ENCODE data around the gene PPP1R9A. TPM values are rescaled to one million over a fixed set of nuclear protein-coding genes. Genes with fewer than 3 reads are reported as not detected.

Gene PPP1R9A
- total RNA-seq, 2 donors from 2014 or later, result 15.1 to 29.4 TPM

GRCh38 chr7:95340491-95340890, 433.1 kb downstream of the PPP1R9A start:
- Histone ChIP-seq H3K4me1 (replicated peaks) (no peaks in the 10 kb centered on the region), H3K36me3 (no peaks in the 10 kb centered on the region), H3K27me3 (replicated peaks; ENCODE audit: insufficient read depth) (no peaks in the 10 kb centered on the region), H3K27ac (no peak overlapping the region), H3K4me3 (no peak overlapping the region), H3K9me3 (no peaks in the 10 kb centered on the region)
- intact Hi-C loops (cut with DNase I), result no loop called here
- DNase-seq (ENCODE audit: low spot score), result no peak
- 81% methylated on average over 2 of the region's 2 CpGs for WGBS
- TF ChIP-seq, protein P1, sequence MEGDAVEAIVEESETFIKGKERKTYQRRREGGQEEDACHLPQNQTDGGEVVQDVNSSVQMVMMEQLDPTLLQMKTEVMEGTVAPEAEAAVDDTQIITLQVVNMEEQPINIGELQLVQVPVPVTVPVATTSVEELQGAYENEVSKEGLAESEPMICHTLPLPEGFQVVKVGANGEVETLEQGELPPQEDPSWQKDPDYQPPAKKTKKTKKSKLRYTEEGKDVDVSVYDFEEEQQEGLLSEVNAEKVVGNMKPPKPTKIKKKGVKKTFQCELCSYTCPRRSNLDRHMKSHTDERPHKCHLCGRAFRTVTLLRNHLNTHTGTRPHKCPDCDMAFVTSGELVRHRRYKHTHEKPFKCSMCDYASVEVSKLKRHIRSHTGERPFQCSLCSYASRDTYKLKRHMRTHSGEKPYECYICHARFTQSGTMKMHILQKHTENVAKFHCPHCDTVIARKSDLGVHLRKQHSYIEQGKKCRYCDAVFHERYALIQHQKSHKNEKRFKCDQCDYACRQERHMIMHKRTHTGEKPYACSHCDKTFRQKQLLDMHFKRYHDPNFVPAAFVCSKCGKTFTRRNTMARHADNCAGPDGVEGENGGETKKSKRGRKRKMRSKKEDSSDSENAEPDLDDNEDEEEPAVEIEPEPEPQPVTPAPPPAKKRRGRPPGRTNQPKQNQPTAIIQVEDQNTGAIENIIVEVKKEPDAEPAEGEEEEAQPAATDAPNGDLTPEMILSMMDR (IDR thresholded peaks at IDR 0.05), result no peak
- TF ChIP-seq POLR2AphosphoS5 (IDR thresholded peaks at IDR 0.05) (no peak), POLR2A (IDR thresholded peaks at IDR 0.05) (no peak)

DNA sequence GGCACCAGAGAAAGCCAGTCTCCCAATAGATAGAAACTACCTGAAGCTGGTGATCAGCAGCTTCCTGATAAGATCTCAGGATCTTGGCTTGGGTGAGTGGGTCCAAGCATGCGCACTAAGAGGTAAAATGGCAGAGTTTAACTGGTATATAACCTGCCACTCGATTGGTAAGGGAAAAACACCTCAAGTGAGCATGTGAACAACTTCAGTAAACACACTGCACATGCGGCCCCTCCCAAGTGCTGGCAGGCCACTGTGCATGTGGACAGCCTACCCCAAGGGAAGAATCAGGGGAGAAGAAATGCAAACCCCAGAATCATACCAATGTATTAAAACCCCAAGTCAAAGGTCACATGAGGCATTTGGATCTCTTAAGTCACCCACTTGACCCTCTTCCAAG, 434.6 kb downstream of the PPP1R9A start:
- no peaks in the 10 kb centered on the region for H3K4me1 ChIP-seq (replicated peaks)
- WGBS, result 92% methylated on average over 3 of the region's 3 CpGs
- no peaks in the 10 kb centered on the region for H3K9me3 ChIP-seq
- no peaks in the 10 kb centered on the region for H3K36me3 ChIP-seq
- TF ChIP-seq, protein P1 (IDR thresholded peaks at IDR 0.05), result no peak
- TF ChIP-seq POLR2A (IDR thresholded peaks at IDR 0.05) (no peak), POLR2AphosphoS5 (IDR thresholded peaks at IDR 0.05) (no peak)
- DNase-seq (ENCODE audit: low spot score), result no peak
- intact Hi-C loops (cut with DNase I), result no loop called here
- no peak overlapping the region for H3K27ac ChIP-seq
- no peak overlapping the region for H3K4me3 ChIP-seq
- H3K27me3 ChIP-seq (replicated peaks; ENCODE audit: insufficient read depth), result no peaks in the 10 kb centered on the region

DNA sequence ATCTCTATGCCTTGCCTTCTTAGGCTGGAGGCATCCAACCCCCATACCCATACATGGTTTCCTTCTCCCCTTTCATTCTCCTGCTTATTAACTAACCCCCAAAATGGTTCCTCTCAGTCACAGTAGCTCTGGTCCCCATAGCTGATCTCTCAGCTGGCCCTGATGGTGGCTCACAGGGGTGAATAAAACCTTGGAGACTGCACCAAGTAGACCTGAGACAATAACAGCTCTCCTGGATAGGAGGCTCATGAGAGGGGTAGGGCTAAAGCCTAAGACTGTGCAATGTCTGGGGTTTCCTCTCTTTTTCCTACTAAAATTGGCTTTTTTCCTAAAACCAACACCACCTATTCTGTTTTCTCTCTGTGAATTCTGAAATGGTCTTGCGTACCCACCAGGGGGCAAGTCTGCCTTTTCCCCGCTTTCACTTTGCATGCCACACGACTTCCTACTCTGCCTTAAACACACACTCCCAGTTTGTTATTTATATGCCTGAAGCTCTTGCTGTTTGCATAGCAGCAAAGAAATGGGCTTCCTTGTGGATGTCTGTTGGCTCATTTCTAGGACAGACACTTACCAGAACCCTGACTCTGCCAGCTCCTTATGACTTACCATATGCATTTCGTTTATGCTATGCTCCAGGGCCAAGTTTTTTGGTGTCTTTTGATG, 435.4 kb downstream of the PPP1R9A start:
- no peaks in the 10 kb centered on the region for H3K9me3 ChIP-seq
- TF ChIP-seq POLR2AphosphoS5 (IDR thresholded peaks at IDR 0.05) (no peak), POLR2A (IDR thresholded peaks at IDR 0.05) (no peak)
- TF ChIP-seq, protein P1 (IDR thresholded peaks at IDR 0.05), result no peak
- no peaks in the 10 kb centered on the region for H3K27me3 ChIP-seq (replicated peaks; ENCODE audit: insufficient read depth)
- no peaks in the 10 kb centered on the region for H3K4me1 ChIP-seq (replicated peaks)
- intact Hi-C loops (cut with DNase I), result no loop called here
- H3K4me3 ChIP-seq, result no peak overlapping the region
- DNase-seq (ENCODE audit: low spot score), result no peak
- H3K27ac ChIP-seq, result no peak overlapping the region
- H3K36me3 ChIP-seq, result no peaks in the 10 kb centered on the region
- 63% methylated on average over 4 of the region's 4 CpGs for WGBS

Small RNA genes within 50 kb of the gene (small RNA-seq; reads per million reads assigned to genes)
- gene AC002429.1, result 0 reads per million in 2 donors
- gene HINT1P2, result 0 reads per million in 2 donors
- 0 reads per million in 2 donors for gene RNU4-16P

All from prostate gland (tissue), 2 donors.